Measurements from ENCODE around the gene MYO1A.

GRCh38 chr12:57019983-57020719 lies 29.8 kb downstream of the MYO1A start:
- TF ChIP-seq, protein P1, sequence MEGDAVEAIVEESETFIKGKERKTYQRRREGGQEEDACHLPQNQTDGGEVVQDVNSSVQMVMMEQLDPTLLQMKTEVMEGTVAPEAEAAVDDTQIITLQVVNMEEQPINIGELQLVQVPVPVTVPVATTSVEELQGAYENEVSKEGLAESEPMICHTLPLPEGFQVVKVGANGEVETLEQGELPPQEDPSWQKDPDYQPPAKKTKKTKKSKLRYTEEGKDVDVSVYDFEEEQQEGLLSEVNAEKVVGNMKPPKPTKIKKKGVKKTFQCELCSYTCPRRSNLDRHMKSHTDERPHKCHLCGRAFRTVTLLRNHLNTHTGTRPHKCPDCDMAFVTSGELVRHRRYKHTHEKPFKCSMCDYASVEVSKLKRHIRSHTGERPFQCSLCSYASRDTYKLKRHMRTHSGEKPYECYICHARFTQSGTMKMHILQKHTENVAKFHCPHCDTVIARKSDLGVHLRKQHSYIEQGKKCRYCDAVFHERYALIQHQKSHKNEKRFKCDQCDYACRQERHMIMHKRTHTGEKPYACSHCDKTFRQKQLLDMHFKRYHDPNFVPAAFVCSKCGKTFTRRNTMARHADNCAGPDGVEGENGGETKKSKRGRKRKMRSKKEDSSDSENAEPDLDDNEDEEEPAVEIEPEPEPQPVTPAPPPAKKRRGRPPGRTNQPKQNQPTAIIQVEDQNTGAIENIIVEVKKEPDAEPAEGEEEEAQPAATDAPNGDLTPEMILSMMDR (conservative IDR thresholded peaks at IDR 0.05; ENCODE audit: low read length) = no peak
- TF ChIP-seq EZH2phosphoT487 (IDR thresholded peaks at IDR 0.05; ENCODE audit: borderline replicate concordance, low read depth, low read length) = no peak

Data from OCI-LY7 (cell line).